OCI-LY7 (cell line): ENCODE measurements around the gene NACC2. TPM values are rescaled to one million over a fixed set of nuclear protein-coding genes. Genes with fewer than 3 reads are reported as not detected.
A peak's percentile ranks its signal among the peaks of the same experiment; 100 is the strongest.

Source experiments
- Bru-seq: library from RNA; stranded (reverse); fragments of 400-500 nt; gene quantifications from one replicate; lab custom pipeline; 2021; lab: Mats Ljungman, UMichigan
- BruChase-seq, 2 experiments: library from RNA; stranded (reverse); fragments of 400-500 nt; gene quantifications; one replicate each; lab custom pipeline; 2021; lab: Mats Ljungman, UMichigan
- BruUV-seq: library from RNA; stranded (reverse); fragments of 400-500 nt; replicated peaks from 2 replicates; lab custom pipeline; 2021; lab: Mats Ljungman, UMichigan
- CTCF ChIA-PET: fragments of 300-600 bp; sonication (Branson Sonifier 250); formaldehyde crosslinking; loops from one replicate; lab custom pipeline; 2022; ENCODE audit warnings: antibody characterized with exemption; ENCODE audit not compliant: unreplicated experiment; lab: Charles Lee
- POLR2A ChIA-PET: fragments of 300-600 bp; sonication (Branson Sonifier 250); formaldehyde crosslinking; loops from one replicate; lab custom pipeline; 2022; ENCODE audit warnings: antibody characterized with exemption; lab: Charles Lee
- DNase-seq: peaks from one replicate; pipeline ENCODE4 v3.0.0-alpha.2; 2015; ENCODE audit warnings: low spot score
- H2AFZ ChIP-seq: fragments of 200-600 bp; sonication (generic), shearing (Covaris generic); 2 replicates; pipeline ENCODE4 v1.6.1; 2014; ENCODE audit warnings: mild to moderate bottlenecking, antibody characterized with exemption, low read length, moderate library complexity
- H3K27ac ChIP-seq: fragments of 200-600 bp; sonication (generic); 2 replicates; pipeline ENCODE4 v1.5.1; 2014; ENCODE audit warnings: mixed run types, low read depth, mild to moderate bottlenecking, moderate library complexity, low read length, inconsistent platforms; ENCODE audit not compliant: poor library complexity, severe bottlenecking
- H3K36me3 ChIP-seq: fragments of 200-600 bp; sonication (generic); 2 replicates; pipeline ENCODE4 v1.6.1; 2014; ENCODE audit warnings: mild to moderate bottlenecking, antibody characterized with exemption, low read length, moderate library complexity, mixed read lengths; ENCODE audit not compliant: insufficient read depth
- H3K4me1 ChIP-seq: fragments of 200-600 bp; sonication (generic); 2 replicates; pipeline ENCODE4 v1.5.1; 2014; ENCODE audit warnings: mild to moderate bottlenecking, low read length; ENCODE audit not compliant: insufficient read depth, poor library complexity, severe bottlenecking
- H3K4me2 ChIP-seq: fragments of 200-600 bp; sonication (generic); 2 replicates; pipeline ENCODE4 v1.6.1; 2014; ENCODE audit warnings: mild to moderate bottlenecking, low read length
- H3K4me3 ChIP-seq: fragments of 200-600 bp; sonication (generic); 2 replicates; pipeline ENCODE4 v1.5.1; 2014; ENCODE audit warnings: mild to moderate bottlenecking, low read depth, low read length; ENCODE audit not compliant: poor library complexity, severe bottlenecking
- H3K79me2 ChIP-seq: fragments of 200-600 bp; sonication (generic); 2 replicates; pipeline ENCODE4 v1.6.1; 2016; ENCODE audit warnings: low read depth, mild to moderate bottlenecking, low read length, moderate library complexity, mixed read lengths; ENCODE audit not compliant: insufficient read depth
- H3K9me2 ChIP-seq: fragments of 200-600 bp; sonication (generic); 2 replicates; pipeline ENCODE4 v1.6.1; 2016; ENCODE audit warnings: mild to moderate bottlenecking, low read length, mixed read lengths; ENCODE audit not compliant: insufficient read depth
- H3K9me3 ChIP-seq: fragments of 200-600 bp; sonication (generic); 2 replicates; pipeline ENCODE4 v1.6.1; 2014; ENCODE audit warnings: mild to moderate bottlenecking, mixed run types, low read length, mixed read lengths
- H4K20me1 ChIP-seq: fragments of 200-600 bp; sonication (generic); 2 replicates; pipeline ENCODE4 v1.6.1; 2014; ENCODE audit warnings: mild to moderate bottlenecking, antibody characterized with exemption, low read length, moderate library complexity, mixed read lengths; ENCODE audit not compliant: insufficient read depth
- EZH2phosphoT487 ChIP-seq: fragments of 200-600 bp; sonication (generic); IDR thresholded peaks from 2 replicates; pipeline ENCODE4 v1.6.1; 2018; ENCODE audit warnings: low read depth, borderline replicate concordance, mild to moderate bottlenecking, mixed run types, antibody characterized with exemption, low read length, moderate library complexity, mixed read lengths
- intact Hi-C: fragments of 100-400 bp; cut with micrococcal nuclease; formaldehyde crosslinking; loops from one replicate; pipeline ENCODE4 v1.10.0; 2022; ENCODE audit not compliant: unreplicated experiment
- long read RNA-seq: library from polyadenylated mRNA; stranded (forward); transcript quantifications from one replicate; pipeline ENCODE4 v2.0.0, GENCODE V29; 2022
- total RNA-seq, 2 experiments: library from RNA; depleted of rRNA in 1 of 2; stranded (reverse); fragments of >200 nt in 1 of 2; shearing (Covaris generic) in 1 of 2; gene quantifications; 2 replicates each; pipeline ENCODE4 v1.2.3, GENCODE V29; 2014 to 2022
- TF ChIP-seq, protein P1 (sequence below): fragments of 200-600 bp; sonication (generic); conservative IDR thresholded peaks from 2 replicates; pipeline ENCODE4 v1.5.1; 2014; ENCODE audit warnings: mild to moderate bottlenecking, antibody characterized with exemption, low read length, moderate library complexity, mixed read lengths

Gene NACC2
- total RNA-seq (2014; rRNA removed; shearing (Covaris generic)) (0.21 and 0.38 TPM in 2 replicates), total RNA-seq (2022) (0.63 and 0.72 TPM in 2 replicates), Bru-seq, nascent RNA (percentile 16 among the genes with signal in this experiment), BruChase-seq, experiment 1, labeled RNA remaining after a 6-hour chase (percentile 16 among the genes with signal in this experiment), BruChase-seq, experiment 2, labeled RNA remaining after a 2-hour chase (percentile 19 among the genes with signal in this experiment)
- long read RNA-seq, partial matches to known transcripts = 0 of 5 reads
- long read RNA-seq, other reads (novel, unspliced or antisense) = 5 of 5 reads

DNA sequence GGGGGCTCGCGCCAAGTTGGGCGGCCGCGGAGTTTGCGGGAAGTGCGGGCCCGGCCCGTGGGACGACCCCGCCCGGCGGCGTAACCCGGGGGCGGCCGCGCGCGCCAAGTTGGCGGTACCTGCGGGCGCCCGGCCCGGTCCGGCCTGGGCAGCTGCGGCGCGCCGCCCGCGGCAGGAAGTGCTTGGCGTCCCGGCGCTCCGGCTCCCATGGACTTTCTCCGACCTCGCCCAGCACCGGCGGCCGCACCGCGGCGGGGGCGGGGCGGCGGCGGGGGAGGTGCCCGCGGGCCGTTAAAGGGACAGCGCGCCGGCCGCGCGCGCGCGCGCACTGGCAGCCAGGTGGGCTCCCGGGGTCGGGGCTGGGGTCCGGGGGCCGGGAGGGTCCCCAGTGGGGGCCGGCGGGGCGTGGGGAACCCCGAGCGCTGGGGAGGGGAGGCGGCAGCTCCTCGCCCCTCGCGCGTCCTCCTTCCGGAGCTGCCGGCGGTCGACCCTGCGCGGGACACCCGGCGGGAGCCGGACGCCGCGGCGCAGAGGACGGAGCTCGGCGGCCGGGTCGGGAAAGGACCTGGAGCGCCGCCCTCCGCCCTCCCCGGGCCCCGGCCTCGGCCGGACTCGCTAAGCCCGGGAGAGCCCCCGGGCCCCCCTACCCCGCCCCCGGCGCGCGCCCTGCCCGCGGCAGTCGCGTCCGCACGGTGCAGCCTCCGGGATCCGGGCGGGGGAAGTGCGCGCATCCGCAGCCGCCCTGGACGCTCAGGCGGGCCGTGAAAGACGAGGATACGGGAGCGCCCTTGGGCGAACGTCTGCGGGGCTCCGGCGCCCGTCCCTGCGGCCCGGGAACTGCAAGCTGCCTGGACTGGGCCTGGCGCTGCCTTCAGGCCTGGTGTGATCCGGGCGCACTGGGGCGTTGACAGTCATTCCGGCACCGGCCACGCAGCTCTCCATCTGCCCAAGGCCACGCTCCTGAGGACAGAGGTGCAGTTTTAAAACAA is at the start of gene NACC2:
TSS of gene NACC2 (minus strand) at position 220 of the 989 bp plus-strand sequence. CDS start 44,768 bp downstream, outside the sequence.
- DNase-seq = no peak
- ChIA-PET POLR2A (no interaction called here), CTCF (no interaction called here)
- Histone ChIP-seq H3K27ac (no peak within 1 kb of the TSS), H3K36me3 (no peaks in the 10 kb centered on the region), H3K4me3 (no peak within 1 kb of the TSS), H3K79me2 (no peaks in the 10 kb centered on the region), H3K4me1 (peaks cover 8% of the 10 kb centered on the region), H4K20me1 (no peaks in the 10 kb centered on the region), H2AFZ (no peak within 1 kb of the TSS), H3K9me2 (no peaks in the 10 kb centered on the region), H3K4me2 (no peak within 1 kb of the TSS), H3K9me3 (no peaks in the 10 kb centered on the region)
- no peak for TF ChIP-seq EZH2phosphoT487
- TF ChIP-seq, protein P1, sequence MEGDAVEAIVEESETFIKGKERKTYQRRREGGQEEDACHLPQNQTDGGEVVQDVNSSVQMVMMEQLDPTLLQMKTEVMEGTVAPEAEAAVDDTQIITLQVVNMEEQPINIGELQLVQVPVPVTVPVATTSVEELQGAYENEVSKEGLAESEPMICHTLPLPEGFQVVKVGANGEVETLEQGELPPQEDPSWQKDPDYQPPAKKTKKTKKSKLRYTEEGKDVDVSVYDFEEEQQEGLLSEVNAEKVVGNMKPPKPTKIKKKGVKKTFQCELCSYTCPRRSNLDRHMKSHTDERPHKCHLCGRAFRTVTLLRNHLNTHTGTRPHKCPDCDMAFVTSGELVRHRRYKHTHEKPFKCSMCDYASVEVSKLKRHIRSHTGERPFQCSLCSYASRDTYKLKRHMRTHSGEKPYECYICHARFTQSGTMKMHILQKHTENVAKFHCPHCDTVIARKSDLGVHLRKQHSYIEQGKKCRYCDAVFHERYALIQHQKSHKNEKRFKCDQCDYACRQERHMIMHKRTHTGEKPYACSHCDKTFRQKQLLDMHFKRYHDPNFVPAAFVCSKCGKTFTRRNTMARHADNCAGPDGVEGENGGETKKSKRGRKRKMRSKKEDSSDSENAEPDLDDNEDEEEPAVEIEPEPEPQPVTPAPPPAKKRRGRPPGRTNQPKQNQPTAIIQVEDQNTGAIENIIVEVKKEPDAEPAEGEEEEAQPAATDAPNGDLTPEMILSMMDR = no peak
- intact Hi-C loops = no loop called here
- BruUV-seq = no TSS peak

DNA sequence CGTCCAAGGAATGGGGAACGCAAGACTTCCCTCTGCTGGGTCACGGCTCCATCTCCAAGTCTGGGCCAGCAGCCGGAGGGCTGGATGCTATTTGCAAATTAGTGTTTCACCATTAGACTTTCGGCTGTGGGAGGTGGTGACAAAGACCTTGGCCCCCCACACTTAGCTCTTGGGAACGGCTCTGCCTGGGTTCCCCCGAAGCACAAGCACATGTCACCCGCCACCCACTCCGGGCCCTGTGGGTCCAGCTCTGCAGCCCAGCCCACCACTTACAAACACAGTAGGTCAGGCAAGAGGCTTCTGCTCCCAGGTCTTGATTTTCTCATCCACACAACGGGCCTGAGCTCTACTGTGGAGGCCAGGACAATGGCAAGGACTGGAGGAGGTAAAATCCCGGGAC is 49.4 kb upstream of the NACC2 start:
- H3K4me1 ChIP-seq = no peaks in the 10 kb centered on the region
- TF ChIP-seq EZH2phosphoT487 = no peak
- TF ChIP-seq, protein P1 = no peak
- no peaks in the 10 kb centered on the region for H4K20me1 ChIP-seq
- no peak overlapping the region for H3K27ac ChIP-seq
- ChIA-PET POLR2A (no interaction called here), CTCF (interaction anchor here (0.5 kb wide), 1 partner anchor 95 kb away, joined by 3 read pairs; no protein-coding TSS in a partner anchor)
- H2AFZ ChIP-seq = no peak overlapping the region
- no peak for DNase-seq
- no peak overlapping the region for H3K4me3 ChIP-seq
- H3K36me3 ChIP-seq = no peaks in the 10 kb centered on the region
- H3K79me2 ChIP-seq = no peaks in the 10 kb centered on the region
- BruUV-seq = no TSS peak
- intact Hi-C loops = no loop called here
- no peak overlapping the region for H3K4me2 ChIP-seq
- H3K9me2 ChIP-seq = no peaks in the 10 kb centered on the region
- no peaks in the 10 kb centered on the region for H3K9me3 ChIP-seq
